ENCODE results near the gene AP2A2.

AP2A2 gene

DNA sequence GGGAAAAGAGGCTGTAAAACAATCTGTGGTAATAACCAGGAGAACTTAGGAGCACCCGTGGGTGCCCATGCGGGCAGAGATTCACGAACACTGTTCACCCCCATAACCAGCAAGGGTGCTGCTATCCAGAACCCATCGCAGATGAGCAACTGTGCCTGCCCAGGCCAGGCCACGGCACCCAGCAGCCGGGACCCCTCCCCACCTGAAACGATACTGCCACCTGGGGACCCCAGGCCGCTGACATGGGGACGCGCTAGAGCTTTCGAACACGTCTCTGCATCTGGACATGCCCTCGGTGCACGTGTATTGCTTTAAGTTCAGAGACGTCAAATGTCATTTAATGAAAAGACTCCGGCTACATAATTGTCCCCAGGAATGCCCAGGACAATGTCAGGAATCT lies 134.7 kb downstream of the AP2A2 start:
- DNase-seq (ENCODE audit: low read depth) = no peak

DNA sequence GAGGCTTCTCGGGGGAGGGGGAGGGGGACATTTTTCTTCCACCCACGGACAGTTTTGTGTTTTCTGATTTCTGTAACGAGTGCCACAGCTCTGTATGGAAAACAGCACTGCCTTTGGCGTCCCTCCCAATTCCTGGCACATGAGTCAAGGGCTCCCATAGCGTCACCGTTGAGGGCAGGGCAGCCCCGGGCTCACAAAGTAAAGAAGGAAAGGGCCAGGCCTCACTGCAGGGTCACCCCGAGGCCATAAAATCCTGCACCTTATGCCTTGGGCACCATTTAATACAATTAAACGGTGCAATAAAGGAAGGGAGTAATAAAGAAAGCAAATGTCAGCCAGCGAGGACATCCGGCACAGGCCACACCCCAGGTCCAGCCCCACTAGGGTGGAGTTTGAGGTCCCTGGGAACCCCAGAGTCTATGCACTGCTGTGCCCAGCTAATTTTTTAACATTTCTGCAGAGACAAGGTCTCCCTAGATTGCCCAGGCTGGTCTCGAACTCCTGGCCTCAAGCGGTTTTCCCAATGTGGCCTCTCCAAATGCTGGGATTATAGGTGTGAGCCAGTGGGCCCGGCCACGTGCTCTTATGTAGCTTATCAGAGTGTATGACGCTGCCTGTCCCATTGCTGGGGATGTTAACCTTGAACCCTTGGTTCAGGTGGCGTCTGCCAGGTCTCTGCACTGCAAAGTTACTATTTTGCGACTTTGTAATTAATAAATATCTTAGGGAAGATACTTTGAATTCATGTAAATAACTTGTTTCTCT lies 135.4 kb downstream of the AP2A2 start:
- peak; percentile 54 for DNase-seq (ENCODE audit: low read depth)
